OCI-LY1 (cell line): Measurements from ENCODE around the gene PIP4K2A.

Experiments
- H2AFZ ChIP-seq: fragments of 200-600 bp; sonication (generic), shearing (Covaris generic); 2 replicates; pipeline ENCODE4 v1.6.0; 2014; ENCODE audit warnings: antibody characterized with exemption, mild to moderate bottlenecking, low read length
- H3F3A ChIP-seq: fragments of 200-600 bp; sonication (generic), shearing (Covaris generic); 2 replicates; pipeline ENCODE4 v1.6.0; 2014; ENCODE audit warnings: mild to moderate bottlenecking, antibody characterized with exemption, low read length, moderate library complexity; ENCODE audit not compliant: insufficient read depth
- H3K27ac ChIP-seq: fragments of 200-600 bp; sonication (generic); 2 replicates; pipeline ENCODE4 v1.5.1; 2014; ENCODE audit warnings: low read length, mixed run types, mild to moderate bottlenecking, low read depth; ENCODE audit not compliant: poor library complexity, severe bottlenecking
- H3K27me3 ChIP-seq: fragments of 200-600 bp; sonication (generic); 2 replicates; pipeline ENCODE4 v1.6.0; 2014; ENCODE audit warnings: antibody characterized with exemption, mild to moderate bottlenecking, low read length, moderate library complexity; ENCODE audit not compliant: insufficient read depth
- H3K36me3 ChIP-seq: fragments of 200-600 bp; sonication (generic); 2 replicates; pipeline ENCODE4 v1.6.1; 2014; ENCODE audit warnings: mild to moderate bottlenecking, antibody characterized with exemption, low read length, moderate library complexity, mixed read lengths; ENCODE audit not compliant: insufficient read depth
- H3K4me1 ChIP-seq: fragments of 200-600 bp; sonication (generic); 2 replicates; pipeline ENCODE4 v1.5.1; 2014; ENCODE audit warnings: mild to moderate bottlenecking, low read length, moderate library complexity; ENCODE audit not compliant: insufficient read depth, severe bottlenecking
- H3K4me2 ChIP-seq: fragments of 200-600 bp; sonication (generic), shearing (Covaris generic); 2 replicates; pipeline ENCODE4 v1.6.1; 2014; ENCODE audit warnings: low read length
- H3K4me3 ChIP-seq: fragments of 200-600 bp; sonication (generic); 2 replicates; pipeline ENCODE4 v1.5.1; 2014; ENCODE audit warnings: low read length, low read depth, mild to moderate bottlenecking, mixed read lengths; ENCODE audit not compliant: poor library complexity, severe bottlenecking
- H3K79me2 ChIP-seq: fragments of 200-600 bp; shearing (Covaris generic); 2 replicates; pipeline ENCODE4 v1.6.1; 2016; ENCODE audit warnings: mixed run types, low read length, mixed read lengths; ENCODE audit not compliant: insufficient read depth
- H3K9ac ChIP-seq: fragments of 200-600 bp; sonication (generic), shearing (Covaris generic); 2 replicates; pipeline ENCODE4 v1.6.1; 2014; ENCODE audit warnings: mild to moderate bottlenecking, low read length, mixed read lengths
- H3K9me2 ChIP-seq: fragments of 200-600 bp; sonication (generic), shearing (Covaris generic); 2 replicates; pipeline ENCODE4 v1.6.1; 2014; ENCODE audit warnings: low read depth, mild to moderate bottlenecking, low read length, mixed read lengths
- H3K9me3 ChIP-seq: fragments of 200-600 bp; shearing (Covaris generic); 2 replicates; pipeline ENCODE4 v1.6.1; 2014; ENCODE audit warnings: low read length, mixed read lengths
- H4K20me1 ChIP-seq: fragments of 200-600 bp; sonication (generic), shearing (Covaris generic); 2 replicates; pipeline ENCODE4 v1.6.0; 2016; ENCODE audit warnings: mild to moderate bottlenecking, low read length; ENCODE audit not compliant: insufficient read depth
- CTCF ChIP-seq: fragments of 200-600 bp; sonication (generic), shearing (Covaris generic); IDR thresholded peaks from 2 replicates; pipeline ENCODE4 v1.5.1; 2017; ENCODE audit warnings: mild to moderate bottlenecking, antibody characterized with exemption, low read length, moderate library complexity, mixed read lengths
- EZH2 ChIP-seq: fragments of 200-600 bp; sonication (generic), shearing (Covaris generic); IDR thresholded peaks from 2 replicates; pipeline ENCODE4 v1.8.0; 2017; ENCODE audit warnings: borderline replicate concordance, mixed run types, mild to moderate bottlenecking, antibody characterized with exemption, low read length, moderate library complexity, mixed read lengths

PIP4K2A gene

DNA sequence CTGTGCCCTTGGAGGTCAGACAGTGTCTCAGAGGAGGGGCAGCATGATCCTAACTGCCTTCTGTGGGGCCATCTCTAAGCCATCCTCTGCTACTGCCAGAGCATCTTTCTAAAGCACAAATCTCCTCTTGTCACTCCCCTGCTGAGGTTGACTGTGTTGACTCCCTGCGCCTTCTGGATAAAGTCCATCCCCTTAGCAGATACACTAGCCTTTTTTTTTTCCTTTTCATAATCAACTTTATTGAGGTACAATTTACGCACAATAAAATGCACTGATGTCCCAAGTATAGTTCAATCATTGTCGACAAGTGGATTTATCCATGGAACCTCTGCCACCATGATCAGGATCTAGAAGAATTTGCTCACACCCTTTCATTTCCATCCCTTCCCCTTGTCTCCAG lies 219.0 kb downstream of the PIP4K2A start:
- no peaks in the 10 kb centered on the region for H3F3A ChIP-seq
- H3K4me2 ChIP-seq = no peak overlapping the region
- H3K36me3 ChIP-seq = no peaks in the 10 kb centered on the region
- no peaks in the 10 kb centered on the region for H3K9me2 ChIP-seq
- H3K4me3 ChIP-seq = no peak overlapping the region
- no peak for TF ChIP-seq CTCF
- no peak for TF ChIP-seq EZH2
- H3K27ac ChIP-seq = no peak overlapping the region
- H3K27me3 ChIP-seq = no peaks in the 10 kb centered on the region
- no peak overlapping the region for H3K9ac ChIP-seq
- H3K79me2 ChIP-seq = no peaks in the 10 kb centered on the region
- no peaks in the 10 kb centered on the region for H3K4me1 ChIP-seq
- no peak overlapping the region for H2AFZ ChIP-seq
- H3K9me3 ChIP-seq = no peaks in the 10 kb centered on the region
- no peaks in the 10 kb centered on the region for H4K20me1 ChIP-seq

DNA sequence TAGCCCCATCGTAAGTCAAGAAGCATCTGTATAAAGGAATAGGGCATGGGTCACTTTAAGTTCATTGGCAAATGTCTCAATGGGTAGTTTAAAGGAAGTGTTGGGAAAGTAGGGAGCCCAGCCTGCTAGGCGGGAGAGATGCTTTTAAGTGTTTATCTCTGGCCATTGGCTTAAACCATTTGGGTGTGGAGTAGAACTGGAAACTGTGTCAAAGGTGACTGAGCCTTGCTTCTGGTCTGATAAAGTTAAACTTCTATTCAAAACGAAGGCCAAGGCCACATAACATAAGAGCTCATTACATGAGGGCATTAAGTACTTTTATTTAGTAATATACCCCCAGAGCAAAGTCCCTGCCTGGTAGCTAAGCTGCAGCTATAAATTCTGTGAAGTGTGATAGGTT lies 220.4 kb downstream of the PIP4K2A start:
- no peak overlapping the region for H3K4me3 ChIP-seq
- no peaks in the 10 kb centered on the region for H3K9me2 ChIP-seq
- no peak overlapping the region for H3K27ac ChIP-seq
- H2AFZ ChIP-seq = no peak overlapping the region
- no peaks in the 10 kb centered on the region for H3K27me3 ChIP-seq
- no peaks in the 10 kb centered on the region for H3K79me2 ChIP-seq
- no peaks in the 10 kb centered on the region for H3K9me3 ChIP-seq
- H3K4me1 ChIP-seq = no peaks in the 10 kb centered on the region
- no peak overlapping the region for H3K9ac ChIP-seq
- no peaks in the 10 kb centered on the region for H4K20me1 ChIP-seq
- TF ChIP-seq CTCF = no peak
- TF ChIP-seq EZH2 = no peak
- no peak overlapping the region for H3K4me2 ChIP-seq
- no peaks in the 10 kb centered on the region for H3F3A ChIP-seq
- no peaks in the 10 kb centered on the region for H3K36me3 ChIP-seq

DNA sequence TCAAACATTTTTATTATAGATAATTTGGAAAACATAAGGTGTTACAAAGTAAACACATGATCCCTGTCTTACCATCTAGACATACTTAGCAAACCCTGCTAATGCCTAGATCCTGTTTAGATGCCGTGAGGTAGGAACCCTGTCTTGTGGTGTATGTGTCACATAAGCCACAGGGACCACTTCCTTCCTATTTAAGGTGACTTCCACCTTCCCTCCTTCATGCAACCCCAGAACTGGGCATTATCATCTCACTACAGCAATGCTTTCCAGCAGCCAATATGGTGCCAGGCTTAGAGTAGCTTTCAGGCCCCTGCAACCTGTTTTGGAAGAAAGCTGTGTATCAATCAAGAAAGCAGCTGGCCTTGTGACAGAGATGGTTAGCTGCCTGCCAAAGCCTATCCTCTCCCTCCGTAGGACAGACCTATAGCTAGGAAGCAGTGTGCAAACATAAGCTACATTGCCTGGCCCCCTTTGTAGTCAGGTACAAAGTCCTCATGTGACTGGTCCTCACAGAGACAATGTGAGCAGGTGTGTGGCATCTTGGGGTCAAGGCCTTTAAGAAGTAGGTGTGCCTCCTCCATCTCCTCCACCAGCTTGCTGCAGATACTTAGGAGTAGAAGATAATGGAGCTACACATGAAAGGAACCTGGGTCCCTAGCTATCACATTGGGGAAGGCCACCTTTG lies 222.3 kb downstream of the PIP4K2A start:
- no peak for TF ChIP-seq CTCF
- no peak for TF ChIP-seq EZH2
- H2AFZ ChIP-seq = no peak overlapping the region

More for the DNA sequence above, 222.3 kb downstream of the PIP4K2A start:
- H3K9me2 ChIP-seq = no peaks in the 10 kb centered on the region
- no peaks in the 10 kb centered on the region for H4K20me1 ChIP-seq
- no peaks in the 10 kb centered on the region for H3K9me3 ChIP-seq
- no peaks in the 10 kb centered on the region for H3K27me3 ChIP-seq
- H3K27ac ChIP-seq = no peak overlapping the region
- H3K4me2 ChIP-seq = no peak overlapping the region
- H3K4me1 ChIP-seq = no peaks in the 10 kb centered on the region
- H3K4me3 ChIP-seq = no peak overlapping the region
- H3K36me3 ChIP-seq = no peaks in the 10 kb centered on the region
- H3F3A ChIP-seq = no peaks in the 10 kb centered on the region
- no peak overlapping the region for H3K9ac ChIP-seq
- no peaks in the 10 kb centered on the region for H3K79me2 ChIP-seq
